Measurements from ENCODE around the gene KCNA2. TPM values are rescaled to one million over a fixed set of nuclear protein-coding genes. Genes with fewer than 3 reads are reported as not detected.

Gene KCNA2
- polyA plus RNA-seq, 3 donors, result not detected

GRCh38 chr1:110588486-110588885 lies 17.7 kb downstream of the KCNA2 start:
- no peak overlapping the region for H3K4me3 ChIP-seq (replicated peaks in 1 of 3; ENCODE audit: low read depth in 2 of 3, low read length in 3 of 3)
- H3K4me3 Mint-ChIP-seq, result peak overlapping the region in 1 of 2 donors; percentile 37

GRCh38 chr1:110587906-110588305 lies 18.3 kb downstream of the KCNA2 start:
- Histone ChIP-seq H3K27me3 (ENCODE audit: control insufficient read depth in 2 of 2, insufficient read depth in 2 of 2, low read length in 2 of 2) (no peaks in the 10 kb centered on the region), H3K4me3 (replicated peaks in 1 of 3; ENCODE audit: low read depth in 2 of 3, low read length in 3 of 3) (no peak overlapping the region), H3K9ac (ENCODE audit: insufficient read depth, low read length, poor library complexity, severe bottlenecking) (no peak overlapping the region), H3K79me2 (ENCODE audit: insufficient read depth, low read length) (no peaks in the 10 kb centered on the region), H2AFZ (ENCODE audit: insufficient read depth, low read depth, low read length, poor library complexity, severe bottlenecking) (no peak overlapping the region), H3K4me2 (replicated peaks; ENCODE audit: extremely low read depth, low read length, poor library complexity, severe bottlenecking) (no peak overlapping the region), H3K27ac (ENCODE audit: low read depth in 1 of 2, low read length in 2 of 2) (no peak overlapping the region), H4K20me1 (ENCODE audit: insufficient read depth, low read length) (no peaks in the 10 kb centered on the region), H3K4me1 (ENCODE audit: control insufficient read depth in 1 of 2, insufficient read depth in 2 of 2, low read length in 2 of 2) (no peaks in the 10 kb centered on the region), H3K36me3 (replicated peaks in 1 of 2; ENCODE audit: control insufficient read depth in 1 of 2, insufficient read depth in 2 of 2, low read length in 2 of 2) (no peaks in the 10 kb centered on the region), H3K9me3 (replicated peaks in 1 of 2; ENCODE audit: control insufficient read depth in 1 of 2, insufficient read depth in 1 of 2, low read length in 2 of 2) (no peaks in the 10 kb centered on the region)
- no peak for TF ChIP-seq CTCF (IDR thresholded peaks at IDR 0.05)
- no peak for DNase-seq
- Mint-ChIP-seq H3K4me3 (no peak overlapping the region), H3K4me1 (no peaks in the 10 kb centered on the region), H3K27ac (peak overlapping the region in 1 of 7 donors; percentile 55), H3K9me3 (peaks cover 0 to 3% (median 0%) of the 10 kb centered on the region in 7 donors), H3K27me3 (ENCODE audit: low read depth in 3 of 3) (peaks cover 5 to 12% (median 5%) of the 10 kb centered on the region in 3 donors), H3K36me3 (no peaks in the 10 kb centered on the region)
- 94% methylated on average over 4 of the region's 4 CpGs for WGBS (ENCODE audit: insufficient coverage)
- intact Hi-C loops (cut with micrococcal nuclease), result no loop called here

More at GRCh38 chr1:110588486-110588885, 17.7 kb downstream of the KCNA2 start:
- Histone ChIP-seq H3K27ac (ENCODE audit: low read depth in 1 of 2, low read length in 2 of 2) (no peak overlapping the region), H3K27me3 (ENCODE audit: control insufficient read depth in 2 of 2, insufficient read depth in 2 of 2, low read length in 2 of 2) (no peaks in the 10 kb centered on the region), H3K79me2 (ENCODE audit: insufficient read depth, low read length) (no peaks in the 10 kb centered on the region), H3K9me3 (replicated peaks in 1 of 2; ENCODE audit: control insufficient read depth in 1 of 2, insufficient read depth in 1 of 2, low read length in 2 of 2) (no peaks in the 10 kb centered on the region), H3K9ac (ENCODE audit: insufficient read depth, low read length, poor library complexity, severe bottlenecking) (no peak overlapping the region), H3K36me3 (replicated peaks in 1 of 2; ENCODE audit: control insufficient read depth in 1 of 2, insufficient read depth in 2 of 2, low read length in 2 of 2) (no peaks in the 10 kb centered on the region), H3K4me2 (replicated peaks; ENCODE audit: extremely low read depth, low read length, poor library complexity, severe bottlenecking) (no peak overlapping the region), H3K4me1 (ENCODE audit: control insufficient read depth in 1 of 2, insufficient read depth in 2 of 2, low read length in 2 of 2) (no peaks in the 10 kb centered on the region), H4K20me1 (ENCODE audit: insufficient read depth, low read length) (no peaks in the 10 kb centered on the region), H2AFZ (ENCODE audit: insufficient read depth, low read depth, low read length, poor library complexity, severe bottlenecking) (no peak overlapping the region)
- DNase-seq, result no peak
- Mint-ChIP-seq H3K4me1 (no peaks in the 10 kb centered on the region), H3K9me3 (peaks cover 0 to 3% (median 0%) of the 10 kb centered on the region in 7 donors), H3K27ac (no peak overlapping the region), H3K27me3 (ENCODE audit: low read depth in 3 of 3) (peaks cover 5 to 12% (median 5%) of the 10 kb centered on the region in 3 donors), H3K36me3 (no peaks in the 10 kb centered on the region)
- TF ChIP-seq CTCF (IDR thresholded peaks at IDR 0.05), result no peak
- WGBS (ENCODE audit: insufficient coverage), result no CpG with 5 or more reads among the region's 1 CpG
- intact Hi-C loops (cut with micrococcal nuclease), result no loop called here

Data from CD14-positive monocyte (primary cell).